Posterior vena cava (tissue), 2 donors: ENCODE measurements around the gene TMEM196. TPM values are rescaled to one million over a fixed set of nuclear protein-coding genes. Genes with fewer than 3 reads are reported as not detected.
"Not testable (repeated sequence)": the region's sequence is repeated elsewhere in the genome, so short reads cannot be mapped to it uniquely, and the experiment has no call there.

ENCODE experiments used
- DNase-seq: peaks from one replicate; pipeline ENCODE4 v3.0.0-alpha.2; 2020; ENCODE audit warnings: low spot score
- intact Hi-C, 2 donors: fragments of 100-400 bp; cut with DNase I; formaldehyde crosslinking; loops; one replicate each; pipeline versions ENCODE4 v1.14.1 to v1.14.2; 2022 to 2023
- total RNA-seq, 2 donors: library from RNA; stranded (reverse); fragmentation: NEBNext Ultra II Directional; extraction: Animal tissue kit (Norgen Biotek cat#: 25700); gene quantifications; one replicate each; pipeline ENCODE4 v1.2.1, GENCODE V29; 2021
- donor health status: DM: yes; HTN: yes; CAD: no.
- donor health status: DM: yes; HTN: yes; CAD: no.

Gene TMEM196
- total RNA-seq, 2 donors from 2014 or later, result 1.6 to 3.6 TPM

DNA sequence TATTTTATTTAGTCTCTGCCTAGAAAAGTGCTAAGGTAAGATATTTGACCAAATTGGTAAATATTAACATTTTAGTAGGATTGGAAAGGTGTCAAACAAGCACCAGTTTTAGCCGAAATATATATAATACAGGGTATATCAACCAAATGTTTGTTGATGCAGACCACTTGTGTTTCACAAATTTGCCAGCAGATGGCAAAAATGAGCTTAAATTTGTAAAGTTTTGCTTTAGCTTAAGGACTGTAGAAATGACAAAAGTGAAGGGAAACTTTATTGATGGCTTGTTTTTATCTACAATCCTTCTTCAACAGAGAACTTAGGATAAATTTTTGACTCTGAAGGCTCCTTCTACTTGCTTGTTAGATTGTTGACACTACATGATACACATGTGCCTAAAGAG, 59.7 kb downstream of the TMEM196 start:
- intact Hi-C loops, result loop anchor here in 1 of 2 donors (10.0 kb wide), 1 partner anchor 881 kb away; no protein-coding TSS in a partner anchor
- DNase-seq, result no peak

DNA sequence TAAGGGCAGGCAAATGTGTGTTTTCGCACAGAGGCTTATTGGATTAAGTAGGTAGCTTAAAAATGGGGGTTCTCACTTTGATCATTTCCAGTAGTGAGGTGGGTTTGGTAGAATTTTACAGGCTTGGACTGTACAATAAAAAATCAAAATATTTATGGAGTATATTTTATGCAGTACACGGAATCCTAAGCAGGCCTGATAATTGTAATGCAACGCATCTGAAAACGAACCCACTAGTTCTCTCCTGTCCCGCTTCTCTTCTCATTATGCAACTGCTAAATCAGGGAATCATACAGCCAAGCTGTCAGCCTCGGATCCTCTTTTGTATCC, 64.2 kb downstream of the TMEM196 start:
- intact Hi-C loops, result no loop called here
- no peak for DNase-seq

GRCh38 chr7:19708397-19709248, 64.8 kb downstream of the TMEM196 start, which contains the start of gene POLR1F:
Gene POLR1F, minus strand, starts transcription at chr7:19709037. Its CDS starts 21 bp downstream, at chr7:19709016.
- intact Hi-C loops, result no loop called here
- peak; percentile 99 for DNase-seq

- DNase-seq, result no peak
- intact Hi-C loops, result no loop called here
These were observed 66.2 kb downstream of the TMEM196 start for GRCh38 chr7:19707240-19707639.

- intact Hi-C loops, result no loop called here
- DNase-seq, result no peak
These were observed 67.8 kb downstream of the TMEM196 start for GRCh38 chr7:19705663-19706062.

DNA sequence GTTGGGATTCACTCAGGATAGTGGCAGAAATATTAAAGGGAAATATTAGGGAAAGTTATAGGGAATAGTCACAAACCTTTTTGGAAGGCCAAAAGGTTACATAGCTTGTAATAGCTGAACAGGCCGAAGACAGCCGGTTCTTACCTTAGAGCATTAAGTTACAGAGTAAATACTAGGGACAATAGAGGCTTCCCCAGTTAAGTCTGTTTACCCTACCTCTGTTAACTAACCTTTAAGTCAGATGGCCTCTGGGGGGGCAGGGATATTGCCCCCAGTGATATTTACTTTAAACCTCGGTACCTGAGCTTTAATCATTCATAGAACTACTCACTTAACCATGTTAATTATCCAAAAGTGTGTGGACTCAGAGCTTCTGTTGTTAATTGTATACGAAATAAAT, 71.9 kb downstream of the TMEM196 start:
- no peak for DNase-seq
- intact Hi-C loops, result loop anchor here in 1 of 2 donors (5.0 kb wide), 1 partner anchor 1841 kb away; the partner anchor contains the start of gene DNAH11

DNA sequence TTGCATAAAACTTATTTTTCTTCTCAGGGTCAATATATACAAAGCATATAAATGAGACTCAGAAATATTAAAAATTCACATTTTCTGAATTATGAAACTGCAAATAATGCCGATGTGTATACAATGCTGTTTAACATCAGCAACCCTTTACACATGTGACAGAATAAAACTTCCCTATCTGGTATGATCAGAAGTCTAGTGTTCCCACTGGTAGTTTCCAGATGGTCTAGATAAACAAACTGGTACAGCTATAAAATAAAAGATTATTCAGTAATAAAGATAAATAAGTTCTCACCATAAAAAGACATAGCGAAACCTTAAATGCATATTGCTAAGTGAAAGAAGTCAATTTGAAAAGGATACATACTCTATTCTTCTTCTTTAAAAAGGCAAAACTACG, 72.5 kb downstream of the TMEM196 start:
- intact Hi-C loops, result loop anchor here in 1 of 2 donors (5.0 kb wide), 1 partner anchor 1841 kb away; the partner anchor contains the start of gene DNAH11
- no peak for DNase-seq

DNA sequence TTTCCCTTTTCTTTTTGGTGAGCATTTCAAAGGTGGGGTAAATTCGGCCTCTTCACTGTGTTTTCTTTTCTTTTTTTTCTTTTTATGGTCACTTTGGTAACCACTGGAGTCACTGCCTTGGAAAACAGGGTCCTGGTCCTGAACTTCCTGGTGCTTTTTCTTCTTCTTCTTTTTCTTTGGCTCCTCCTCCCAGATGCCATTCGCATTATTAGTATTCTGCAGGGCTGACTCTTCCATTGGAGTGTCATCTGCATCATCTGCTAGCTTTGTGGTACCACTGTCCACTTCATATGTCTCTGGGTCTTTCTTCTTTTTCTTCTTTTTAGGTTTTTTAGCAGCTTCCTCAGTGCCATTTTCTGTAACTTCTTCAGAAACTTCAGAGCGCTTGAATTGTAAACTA, 75.1 kb downstream of the TMEM196 start:
- intact Hi-C loops, result no loop called here
- DNase-seq, result no peak

DNA sequence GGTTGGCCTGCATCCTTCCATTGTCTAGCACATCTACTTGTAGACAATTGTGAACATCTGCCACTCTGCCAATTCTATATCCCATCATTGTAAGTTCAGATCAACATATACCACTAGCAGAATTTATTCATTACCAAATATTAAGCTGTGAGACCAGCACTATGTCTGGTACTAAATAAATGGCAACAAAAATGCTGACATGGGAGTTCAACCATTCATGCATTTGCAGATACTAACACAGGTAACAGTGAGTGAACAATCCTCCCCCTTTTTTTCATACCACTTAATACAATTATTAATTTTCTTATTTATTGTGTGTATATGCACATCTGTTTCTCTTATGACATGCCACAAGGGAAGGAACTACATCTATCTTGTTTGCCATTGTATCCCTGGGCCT, 76.5 kb downstream of the TMEM196 start:
- DNase-seq, result no peak
- intact Hi-C loops, result no loop called here

GRCh38 chr7:19692111-19692828, 81.1 kb downstream of the TMEM196 start:
- no peak for DNase-seq
- intact Hi-C loops, result loop anchor here in 1 of 2 donors (5.0 kb wide), 1 partner anchor 1120 kb away; no protein-coding TSS in a partner anchor

GRCh38 chr7:19690736-19691135, 82.7 kb downstream of the TMEM196 start:
- intact Hi-C loops, result loop anchor here in 1 of 2 donors (5.0 kb wide), 1 partner anchor 1122 kb away; no protein-coding TSS in a partner anchor

GRCh38 chr7:19689130-19689529, 84.3 kb downstream of the TMEM196 start:
- intact Hi-C loops, DNase-seq: not testable (repeated sequence)

More at GRCh38 chr7:19690736-19691135, 82.7 kb downstream of the TMEM196 start:
- DNase-seq, result no peak

- intact Hi-C loops, result no loop called here
- no peak for DNase-seq
These were observed 91.8 kb downstream of the TMEM196 start for GRCh38 chr7:19681596-19681995.

DNA sequence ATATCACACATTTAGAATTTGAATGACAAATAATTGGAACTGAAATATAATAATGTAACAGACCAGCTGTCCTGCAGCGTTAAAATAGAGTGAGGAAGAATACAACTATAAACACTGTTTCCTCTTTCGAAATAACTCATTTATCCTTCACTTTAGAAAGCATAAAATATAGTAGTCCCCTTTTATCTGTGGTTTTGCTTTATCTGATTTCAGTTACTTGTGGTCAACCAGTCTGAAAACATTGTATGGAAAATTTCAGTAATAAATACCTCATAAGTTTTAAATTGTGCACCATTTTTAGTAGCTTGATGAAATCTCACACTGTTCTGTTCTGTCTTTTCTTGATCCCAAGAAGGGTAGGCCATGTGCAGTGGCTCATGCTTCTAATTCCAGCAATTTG, 96.2 kb downstream of the TMEM196 start:
- intact Hi-C loops, result no loop called here
- DNase-seq, result no peak

GRCh38 chr7:19675816-19676215, 97.6 kb downstream of the TMEM196 start:
- DNase-seq, result no peak
- intact Hi-C loops, result no loop called here

DNA sequence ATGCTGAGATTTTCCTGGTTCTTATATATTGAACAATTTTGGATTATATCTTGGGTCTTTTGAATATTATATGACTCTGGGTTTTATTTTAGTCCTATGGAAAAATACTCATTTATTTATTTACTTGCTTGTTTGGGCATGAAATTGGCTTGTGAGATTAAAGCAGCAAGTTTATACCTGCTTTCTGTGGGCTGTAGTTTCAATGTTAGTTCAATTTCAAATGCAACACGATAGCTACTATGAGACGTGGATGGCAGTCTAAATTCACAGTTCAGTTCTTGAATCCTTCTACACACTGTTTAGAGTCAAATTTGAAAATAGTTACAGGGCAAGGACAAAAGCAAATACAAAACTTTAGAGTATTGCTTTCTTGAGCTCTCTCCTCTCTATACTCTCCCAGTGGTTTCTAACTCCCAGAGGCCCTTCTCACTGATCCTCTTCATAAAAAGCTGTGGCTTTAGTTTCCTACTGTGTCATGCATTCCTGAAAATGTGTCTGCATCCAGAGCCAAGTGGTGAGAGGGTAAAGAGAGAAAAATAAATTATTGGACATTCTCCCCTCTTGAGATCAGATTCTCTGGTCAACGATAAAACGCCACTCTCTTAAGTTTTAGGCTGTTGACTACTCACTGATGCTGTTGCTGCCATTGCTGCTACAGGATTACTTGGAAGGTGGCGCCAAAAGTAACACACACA, 99.0 kb downstream of the TMEM196 start:
- no peak for DNase-seq
- intact Hi-C loops, result no loop called here

DNA sequence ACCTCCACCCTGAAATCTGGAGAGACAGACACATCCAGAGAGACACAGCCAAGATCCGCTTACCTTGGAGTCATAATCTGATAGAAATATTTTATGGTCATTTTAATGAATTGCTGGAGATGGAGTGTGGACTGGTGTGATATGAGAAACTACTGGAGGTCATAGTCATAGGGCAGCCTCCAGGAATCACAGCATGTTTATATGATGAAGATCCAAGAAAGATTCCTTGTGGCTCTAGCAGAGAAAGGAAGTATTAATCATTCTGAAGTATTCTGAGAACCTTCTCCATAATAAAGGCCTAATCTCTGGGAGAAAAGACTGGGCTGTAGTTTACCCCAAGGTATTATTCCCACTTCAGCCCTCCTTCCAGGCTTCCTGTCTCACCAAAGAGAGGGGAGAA, 102.6 kb downstream of the TMEM196 start:
- intact Hi-C loops, result no loop called here
- DNase-seq, result no peak
